Mammary epithelial cell (primary cell): ENCODE data around the gene RAD17.

Experiments
- EZH2 ChIP-seq: IDR thresholded peaks from 2 replicates; pipeline ENCODE4 v1.6.1; 2012; ENCODE audit warnings: low read length, inconsistent platforms, borderline replicate concordance
- TF ChIP-seq, protein P1 (sequence below), 2 donors: IDR thresholded peaks in 1 of 2; conservative IDR thresholded peaks in 1 of 2; 2 replicates each; pipeline ENCODE4 v1.5.1; 2011 to 2012; ENCODE audit warnings: inconsistent platforms in 2 of 2, low read length in 2 of 2, mild to moderate bottlenecking in 2 of 2, control low read depth in 1 of 2, low read depth in 1 of 2; ENCODE audit not compliant: insufficient read depth in 1 of 2; ENCODE audit errors: extremely low read depth in 1 of 2

DNA sequence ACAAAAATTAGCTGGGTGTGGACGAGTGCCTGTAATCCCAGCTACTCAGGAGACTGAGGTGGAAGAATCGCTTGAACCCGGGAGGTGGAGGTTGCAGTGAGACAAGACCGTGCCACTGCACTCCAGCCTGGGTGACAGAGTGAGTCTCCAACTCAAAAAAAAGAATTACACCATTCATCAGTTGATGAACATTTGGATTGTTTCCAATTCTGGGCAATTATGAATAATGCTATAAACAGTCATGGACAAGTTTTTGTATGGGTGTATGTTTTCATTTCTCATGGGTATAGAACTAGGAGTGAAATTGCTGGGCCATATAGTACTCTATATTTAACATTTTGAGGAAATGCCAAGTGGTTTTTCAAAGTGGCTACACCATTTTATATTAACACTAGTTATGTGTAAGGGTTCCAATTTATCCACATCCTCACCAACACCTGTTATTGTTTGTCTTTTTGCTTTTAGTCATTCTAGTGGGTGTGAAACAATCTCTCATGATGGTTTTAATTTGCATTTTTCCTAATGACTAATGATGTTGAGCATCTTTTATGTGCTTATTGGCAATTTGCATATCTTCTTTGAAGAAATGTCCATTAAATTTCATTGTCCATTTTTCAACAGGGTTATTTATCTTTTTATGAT lies 28.0 kb upstream of the RAD17 start:
- TF ChIP-seq, protein P1, sequence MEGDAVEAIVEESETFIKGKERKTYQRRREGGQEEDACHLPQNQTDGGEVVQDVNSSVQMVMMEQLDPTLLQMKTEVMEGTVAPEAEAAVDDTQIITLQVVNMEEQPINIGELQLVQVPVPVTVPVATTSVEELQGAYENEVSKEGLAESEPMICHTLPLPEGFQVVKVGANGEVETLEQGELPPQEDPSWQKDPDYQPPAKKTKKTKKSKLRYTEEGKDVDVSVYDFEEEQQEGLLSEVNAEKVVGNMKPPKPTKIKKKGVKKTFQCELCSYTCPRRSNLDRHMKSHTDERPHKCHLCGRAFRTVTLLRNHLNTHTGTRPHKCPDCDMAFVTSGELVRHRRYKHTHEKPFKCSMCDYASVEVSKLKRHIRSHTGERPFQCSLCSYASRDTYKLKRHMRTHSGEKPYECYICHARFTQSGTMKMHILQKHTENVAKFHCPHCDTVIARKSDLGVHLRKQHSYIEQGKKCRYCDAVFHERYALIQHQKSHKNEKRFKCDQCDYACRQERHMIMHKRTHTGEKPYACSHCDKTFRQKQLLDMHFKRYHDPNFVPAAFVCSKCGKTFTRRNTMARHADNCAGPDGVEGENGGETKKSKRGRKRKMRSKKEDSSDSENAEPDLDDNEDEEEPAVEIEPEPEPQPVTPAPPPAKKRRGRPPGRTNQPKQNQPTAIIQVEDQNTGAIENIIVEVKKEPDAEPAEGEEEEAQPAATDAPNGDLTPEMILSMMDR (conservative IDR thresholded peaks at IDR 0.05 in 1 of 2, IDR thresholded peaks at IDR 0.05 in 1 of 2; ENCODE audit: extremely low read depth in 1 of 2, insufficient read depth in 1 of 2, low read depth in 1 of 2, low read length in 2 of 2), result no peak
- no peak for TF ChIP-seq EZH2
